GM20000 (cell line): ENCODE measurements around the gene ADAMTS7.
"Not testable (repeated sequence)": the region's sequence is repeated elsewhere in the genome, so short reads cannot be mapped to it uniquely, and the experiment has no call there.

Source experiments
- DNase-seq: peaks from one replicate; pipeline ENCODE4 v3.0.0; 2012; ENCODE audit warnings: low spot score
- TF ChIP-seq, protein P1 (sequence below): IDR thresholded peaks from 2 replicates; pipeline ENCODE4 v1.5.1; 2012; ENCODE audit warnings: mild to moderate bottlenecking, control low read depth; ENCODE audit errors: extremely low read depth, missing control alignments

ADAMTS7 gene

DNA sequence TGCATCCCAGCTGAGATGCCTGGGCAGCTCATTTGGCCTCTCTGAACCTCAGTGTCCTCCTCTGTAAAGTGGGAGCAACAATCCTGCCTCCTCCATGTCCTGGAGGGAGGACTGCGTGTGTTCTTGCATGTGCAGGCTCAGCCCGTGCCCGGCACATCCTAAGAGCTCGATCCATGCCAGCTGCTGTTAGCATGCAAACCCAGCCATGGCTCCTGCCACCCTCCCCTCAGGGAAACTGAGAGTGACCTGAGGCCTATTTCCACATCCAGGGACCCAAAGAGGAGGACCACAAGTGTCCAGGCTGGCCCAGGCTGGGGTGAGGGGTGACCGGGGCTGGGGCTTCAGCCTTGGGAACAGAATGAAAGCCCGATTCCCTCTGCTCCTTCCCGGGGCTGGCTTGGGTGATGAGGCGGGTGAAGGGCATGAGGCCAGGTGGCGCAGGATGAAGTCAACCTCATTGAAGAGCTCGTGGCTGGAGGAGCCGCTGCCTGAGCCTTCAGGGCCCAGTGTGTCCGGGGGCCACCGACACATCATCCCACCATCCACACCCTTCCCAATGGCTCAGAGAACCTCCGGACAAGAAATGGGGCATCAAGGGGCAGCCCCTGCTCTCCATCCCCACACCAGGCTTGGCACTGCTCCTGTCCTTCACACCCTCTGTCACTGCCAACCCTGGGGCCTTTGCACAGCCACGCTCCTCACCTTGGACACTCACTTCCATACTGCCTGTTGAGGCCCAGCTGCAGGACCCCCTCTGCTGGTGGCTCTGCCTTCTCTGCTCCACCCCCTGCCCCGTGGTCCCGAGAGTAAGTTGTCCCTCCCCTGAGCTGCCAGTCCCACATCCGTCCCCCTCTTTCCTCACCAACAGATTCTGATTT is 42.5 kb downstream of the ADAMTS7 start:
- DNase-seq = no peak
- TF ChIP-seq, protein P1, sequence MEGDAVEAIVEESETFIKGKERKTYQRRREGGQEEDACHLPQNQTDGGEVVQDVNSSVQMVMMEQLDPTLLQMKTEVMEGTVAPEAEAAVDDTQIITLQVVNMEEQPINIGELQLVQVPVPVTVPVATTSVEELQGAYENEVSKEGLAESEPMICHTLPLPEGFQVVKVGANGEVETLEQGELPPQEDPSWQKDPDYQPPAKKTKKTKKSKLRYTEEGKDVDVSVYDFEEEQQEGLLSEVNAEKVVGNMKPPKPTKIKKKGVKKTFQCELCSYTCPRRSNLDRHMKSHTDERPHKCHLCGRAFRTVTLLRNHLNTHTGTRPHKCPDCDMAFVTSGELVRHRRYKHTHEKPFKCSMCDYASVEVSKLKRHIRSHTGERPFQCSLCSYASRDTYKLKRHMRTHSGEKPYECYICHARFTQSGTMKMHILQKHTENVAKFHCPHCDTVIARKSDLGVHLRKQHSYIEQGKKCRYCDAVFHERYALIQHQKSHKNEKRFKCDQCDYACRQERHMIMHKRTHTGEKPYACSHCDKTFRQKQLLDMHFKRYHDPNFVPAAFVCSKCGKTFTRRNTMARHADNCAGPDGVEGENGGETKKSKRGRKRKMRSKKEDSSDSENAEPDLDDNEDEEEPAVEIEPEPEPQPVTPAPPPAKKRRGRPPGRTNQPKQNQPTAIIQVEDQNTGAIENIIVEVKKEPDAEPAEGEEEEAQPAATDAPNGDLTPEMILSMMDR = no peak

DNA sequence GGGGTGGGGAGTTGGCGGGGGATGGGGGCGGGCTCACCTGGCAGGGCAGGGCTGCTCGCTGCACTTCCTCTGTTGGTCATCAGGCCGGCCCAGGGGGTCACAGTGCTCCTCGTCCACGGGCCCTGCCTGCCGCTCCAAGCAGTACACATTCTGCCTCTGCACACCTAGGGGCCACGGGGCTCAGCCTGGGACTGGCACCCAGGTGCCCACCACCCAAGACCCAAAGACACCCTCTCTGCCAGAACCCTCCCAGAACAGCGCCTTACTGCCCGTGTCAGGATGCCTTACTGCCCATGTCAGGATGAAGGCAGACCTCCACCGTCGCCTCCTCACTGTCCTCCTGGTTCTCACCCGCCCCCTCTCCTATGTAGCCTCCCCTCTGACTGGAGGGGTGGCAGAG is 43.2 kb downstream of the ADAMTS7 start:
- TF ChIP-seq, protein P1 = no peak
- DNase-seq = no peak

DNA sequence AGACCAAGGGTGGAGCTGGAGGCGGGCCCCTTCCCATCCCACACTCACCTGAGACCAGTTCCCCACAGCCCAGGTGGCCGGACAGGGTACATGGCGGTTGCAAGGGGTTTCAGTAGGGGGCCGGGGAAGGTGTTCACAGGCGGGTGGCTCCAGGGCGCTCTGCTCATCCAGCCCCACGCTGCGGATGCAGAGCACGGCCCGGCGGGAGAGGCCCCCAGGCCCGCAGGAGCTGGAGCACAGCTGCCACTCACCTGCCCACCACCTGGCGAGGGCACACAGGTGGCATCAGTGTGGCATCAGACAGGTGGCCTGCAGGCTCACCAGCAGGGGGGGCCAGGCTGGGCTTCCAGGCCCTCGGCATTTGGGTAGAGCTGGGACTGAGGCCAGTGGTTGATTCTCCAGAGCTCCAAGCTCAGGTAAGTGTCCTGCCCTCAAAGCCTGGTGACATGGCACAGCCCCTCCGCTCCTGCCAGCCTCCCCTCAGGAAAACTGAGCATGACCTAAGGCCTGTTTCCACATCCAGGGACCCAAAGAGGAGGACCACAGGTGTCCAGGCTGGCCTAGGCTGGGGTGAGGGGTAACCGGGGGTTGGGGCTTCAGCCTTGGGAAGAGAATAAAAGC is 43.8 kb downstream of the ADAMTS7 start:
- TF ChIP-seq, protein P1 = no peak
- no peak for DNase-seq

DNA sequence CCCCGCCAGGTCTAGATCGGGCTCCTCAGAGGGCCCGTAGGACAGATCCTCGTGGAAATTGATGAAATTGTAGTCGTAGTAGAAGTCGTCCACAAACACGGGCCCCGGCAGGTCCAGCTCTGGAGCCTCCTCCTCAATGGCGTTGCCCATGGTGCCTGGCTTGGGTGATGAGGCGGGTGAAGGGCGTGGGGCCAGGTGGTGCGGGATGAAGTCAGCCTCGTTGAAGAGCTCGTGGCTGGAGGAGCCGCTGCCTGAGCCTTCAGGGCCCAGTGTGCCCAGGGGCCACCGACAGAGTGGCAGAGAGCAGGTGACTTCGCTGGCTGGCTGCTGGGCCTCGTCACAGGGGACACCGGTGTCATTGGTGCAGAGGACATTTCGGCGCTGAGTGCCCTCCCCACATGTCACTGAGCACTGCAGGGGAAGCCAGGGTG is 44.6 kb downstream of the ADAMTS7 start:
- not testable (repeated sequence) for DNase-seq

DNA sequence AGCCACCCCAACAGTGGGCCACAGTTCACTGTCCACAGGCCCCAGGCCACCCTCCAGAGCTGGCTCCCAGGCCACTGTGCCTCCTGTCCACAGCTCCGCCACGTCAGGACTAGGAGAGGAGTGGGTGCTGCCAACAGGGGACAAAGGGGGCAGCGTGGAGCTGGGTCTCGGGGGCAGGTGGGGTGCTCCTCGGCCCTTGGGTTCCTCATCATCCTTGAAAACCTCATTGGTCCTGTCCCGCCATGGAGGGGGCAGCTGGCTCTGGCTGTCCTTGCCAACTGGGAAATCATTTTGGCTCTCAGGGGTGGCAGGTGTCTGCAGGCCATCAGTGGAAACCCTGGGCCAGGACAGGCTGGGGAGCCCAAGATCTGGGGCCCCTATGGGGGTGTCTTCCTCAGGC is 45.2 kb downstream of the ADAMTS7 start:
- DNase-seq = no peak
- TF ChIP-seq, protein P1 = no peak

DNA sequence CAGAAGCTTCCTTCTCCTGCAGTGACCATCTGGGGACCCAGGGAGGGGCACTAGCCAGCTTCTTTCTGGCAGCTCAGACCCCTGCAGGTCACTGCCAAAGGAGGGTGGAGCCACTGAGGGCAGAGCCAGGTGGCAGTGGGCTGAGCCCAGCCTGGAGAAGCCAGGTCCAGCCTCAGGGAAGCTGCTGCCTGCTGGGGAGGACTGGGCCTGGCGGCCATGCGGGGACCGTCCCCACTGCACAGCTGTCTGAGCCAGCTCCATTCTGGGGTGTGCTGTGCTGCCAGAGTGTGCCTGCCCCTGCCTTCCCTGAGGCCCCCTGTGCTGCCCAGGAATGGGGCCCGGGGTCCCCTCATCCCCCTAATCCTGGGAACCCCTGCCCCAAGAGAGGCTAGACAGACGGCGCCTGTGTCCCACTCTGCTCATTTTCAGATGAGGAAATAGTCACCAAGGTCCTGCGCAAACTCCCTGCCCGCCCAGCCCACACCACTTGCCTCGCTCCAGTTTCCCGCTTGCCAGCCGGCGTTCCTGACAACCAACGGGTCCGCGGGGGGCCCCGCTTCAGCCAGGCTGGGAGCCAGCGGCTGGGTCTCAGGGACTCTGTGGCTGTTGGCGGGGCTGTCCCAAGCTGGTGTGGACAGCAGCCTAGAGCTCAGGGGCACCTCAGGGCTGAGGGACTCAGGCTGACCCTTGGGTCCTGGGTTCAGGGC is 46.0 kb downstream of the ADAMTS7 start:
- not testable (repeated sequence) for DNase-seq

DNA sequence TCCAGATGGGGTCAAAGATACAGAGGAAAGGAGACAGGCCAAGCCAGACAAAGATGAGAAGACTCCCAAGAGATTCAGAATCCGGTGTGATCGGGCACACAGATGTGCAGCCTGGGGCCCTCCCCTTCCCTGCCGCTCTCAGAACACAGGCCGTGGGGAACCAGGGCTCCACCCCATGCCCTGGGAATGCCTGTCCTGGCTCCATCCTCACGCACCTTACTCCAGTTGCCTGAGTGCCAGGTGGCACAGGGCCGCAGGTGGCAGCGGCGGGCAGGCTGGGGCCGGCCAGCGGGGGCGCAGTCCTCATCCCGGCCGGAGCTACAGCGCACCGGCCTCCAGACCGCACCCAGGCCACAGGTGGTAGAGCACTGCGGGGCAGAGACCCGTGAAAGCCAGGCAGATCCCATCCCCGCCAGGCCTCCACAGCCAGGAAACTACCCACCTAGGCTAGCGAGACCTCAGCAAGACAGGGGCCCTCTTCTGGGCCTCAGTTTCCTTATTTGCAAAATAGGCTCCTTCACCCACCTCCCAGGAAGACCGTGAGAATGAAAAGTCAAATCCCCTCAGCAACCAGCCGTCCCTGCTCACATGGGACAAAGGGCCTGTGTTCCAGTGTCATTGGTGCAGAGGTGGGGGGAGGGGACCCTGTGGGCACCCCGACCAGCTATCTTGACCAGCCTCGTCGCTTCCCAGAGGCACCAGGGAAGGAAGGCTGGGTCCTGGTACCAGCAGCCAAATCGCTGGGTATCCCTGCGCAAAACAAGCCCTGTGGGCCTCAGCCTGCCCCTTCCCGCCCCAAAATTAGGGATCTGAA is 46.7 kb downstream of the ADAMTS7 start:
- DNase-seq = not testable (repeated sequence)

DNA sequence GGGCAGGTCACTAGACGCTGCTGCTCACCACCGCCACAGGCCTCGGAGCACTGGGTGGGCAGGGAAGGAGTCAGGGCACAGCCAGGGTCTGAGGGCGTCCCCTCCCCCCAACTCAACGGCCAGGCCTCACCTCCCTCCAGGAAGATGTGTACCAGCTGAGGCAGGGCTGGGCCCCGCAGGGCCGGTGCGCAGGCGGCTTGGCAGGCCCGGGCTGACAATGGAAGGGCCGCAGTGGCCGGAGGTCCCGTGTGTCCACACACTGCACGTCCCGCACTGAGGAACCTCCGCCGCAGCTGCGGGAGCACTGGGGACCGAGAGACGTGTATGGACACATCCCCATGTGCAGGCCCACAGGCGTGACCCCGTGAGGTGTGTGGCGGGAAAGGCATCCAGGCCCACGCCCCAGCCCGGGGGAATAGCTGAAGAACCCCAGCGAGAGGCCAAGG is 47.4 kb downstream of the ADAMTS7 start:
- TF ChIP-seq, protein P1 = no peak

More for the DNA sequence above, 47.4 kb downstream of the ADAMTS7 start:
- no peak for DNase-seq
